Skeletal muscle cell (primary cell): Measurements from ENCODE around the gene ZNF681.
"Not testable (repeated sequence)": the region's sequence is repeated elsewhere in the genome, so short reads cannot be mapped to it uniquely, and the experiment has no call there.

Experiments
- DNase-seq: peaks from one replicate; pipeline ENCODE4 v3.0.0-alpha.2; 2010; ENCODE audit warnings: low read depth
- H3K4me3 ChIP-seq: 2 replicates; pipeline ENCODE4 v1.5.1; 2011; ENCODE audit warnings: low read depth, mild to moderate bottlenecking, control low read depth, low read length, moderate library complexity

Gene ZNF681

GRCh38 chr19:23709347-23709746 is 49.3 kb downstream of the ZNF681 start:
- H3K4me3 ChIP-seq, result no peak overlapping the region
- DNase-seq, result no peak

- DNase-seq, result no peak
These were observed 52.0 kb downstream of the ZNF681 start for GRCh38 chr19:23706657-23707056.

GRCh38 chr19:23699521-23699860 is 59.2 kb downstream of the ZNF681 start:
- DNase-seq, result no peak
- H3K4me3 ChIP-seq, result no peak overlapping the region

More at GRCh38 chr19:23706657-23707056, 52.0 kb downstream of the ZNF681 start:
- H3K4me3 ChIP-seq, result no peak overlapping the region

- no peak for DNase-seq
- H3K4me3 ChIP-seq, result no peak overlapping the region
These were observed 59.8 kb downstream of the ZNF681 start for GRCh38 chr19:23698711-23699520.

GRCh38 chr19:23692937-23693336 is 65.8 kb downstream of the ZNF681 start:
- not testable (repeated sequence) for DNase-seq

More at GRCh38 chr19:23692937-23693336, 65.8 kb downstream of the ZNF681 start:
- H3K4me3 ChIP-seq, result not testable (repeated sequence)
